Suprapubic skin (tissue), 3 donors: ENCODE results near the gene TMBIM4.
A peak's percentile ranks its signal among the peaks of the same experiment; 100 is the strongest.

Experiments used
- POLR2A ChIP-seq, 2 donors: fragments of 450-650 bp; IDR thresholded peaks; one replicate each; pipeline ENCODE4 v1.6.1; 2017; ENCODE audit warnings: antibody characterized with exemption in 2 of 2, mild to moderate bottlenecking in 2 of 2, moderate library complexity in 2 of 2
- TF ChIP-seq, protein P1 (sequence below), 2 donors: fragments of 200-600 bp in 1 of 2; fragments of 450-650 bp in 1 of 2; sonication (generic) in 1 of 2; IDR thresholded peaks; one replicate each; pipeline ENCODE4 v1.5.1; 2016 to 2019; ENCODE audit warnings: antibody characterized with exemption in 2 of 2, mild to moderate bottlenecking in 1 of 2, moderate library complexity in 1 of 2

DNA sequence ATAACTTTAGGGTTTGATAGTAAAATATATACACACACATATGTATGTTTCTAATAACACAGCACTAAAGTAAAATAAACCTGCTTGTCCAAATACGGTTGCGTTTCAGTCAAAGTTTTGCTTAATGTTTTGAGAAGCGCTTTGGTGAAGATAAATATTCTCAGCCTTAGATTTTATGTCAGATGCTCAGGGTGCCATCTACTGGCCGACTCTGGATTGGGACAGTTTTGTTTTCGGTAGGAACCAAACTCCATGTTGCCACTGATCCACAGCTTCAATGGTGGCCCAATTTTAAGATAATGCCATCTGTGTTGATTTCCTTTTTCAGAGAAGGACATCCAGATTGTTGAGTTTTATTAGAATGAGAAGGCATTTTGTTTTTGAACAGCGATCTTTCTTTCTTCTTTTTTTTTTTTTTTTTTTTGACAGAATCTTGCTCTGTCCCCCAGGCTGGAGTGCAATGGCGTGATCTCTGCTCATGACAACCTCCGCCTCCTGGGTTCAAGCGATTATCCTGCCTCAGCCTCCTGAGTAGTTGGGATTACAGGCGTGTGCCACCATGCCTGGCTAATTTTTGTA, 82.3 kb downstream of the TMBIM4 start:
- TF ChIP-seq, protein P1, sequence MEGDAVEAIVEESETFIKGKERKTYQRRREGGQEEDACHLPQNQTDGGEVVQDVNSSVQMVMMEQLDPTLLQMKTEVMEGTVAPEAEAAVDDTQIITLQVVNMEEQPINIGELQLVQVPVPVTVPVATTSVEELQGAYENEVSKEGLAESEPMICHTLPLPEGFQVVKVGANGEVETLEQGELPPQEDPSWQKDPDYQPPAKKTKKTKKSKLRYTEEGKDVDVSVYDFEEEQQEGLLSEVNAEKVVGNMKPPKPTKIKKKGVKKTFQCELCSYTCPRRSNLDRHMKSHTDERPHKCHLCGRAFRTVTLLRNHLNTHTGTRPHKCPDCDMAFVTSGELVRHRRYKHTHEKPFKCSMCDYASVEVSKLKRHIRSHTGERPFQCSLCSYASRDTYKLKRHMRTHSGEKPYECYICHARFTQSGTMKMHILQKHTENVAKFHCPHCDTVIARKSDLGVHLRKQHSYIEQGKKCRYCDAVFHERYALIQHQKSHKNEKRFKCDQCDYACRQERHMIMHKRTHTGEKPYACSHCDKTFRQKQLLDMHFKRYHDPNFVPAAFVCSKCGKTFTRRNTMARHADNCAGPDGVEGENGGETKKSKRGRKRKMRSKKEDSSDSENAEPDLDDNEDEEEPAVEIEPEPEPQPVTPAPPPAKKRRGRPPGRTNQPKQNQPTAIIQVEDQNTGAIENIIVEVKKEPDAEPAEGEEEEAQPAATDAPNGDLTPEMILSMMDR (IDR thresholded peaks at IDR 0.05) = peak; percentile 39 to 50
- no peak for TF ChIP-seq POLR2A (IDR thresholded peaks at IDR 0.05)
